Measurements from ENCODE around the gene CMTM6. TPM values are rescaled to one million over a fixed set of nuclear protein-coding genes. Genes with fewer than 3 reads are reported as not detected.

CMTM6 gene
- total RNA-seq, 1 donor from 2014 or later = 90.1 TPM

GRCh38 chr3:32448686-32449474 lies 53.8 kb downstream of the CMTM6 start:
- intact Hi-C loops (cut with micrococcal nuclease) = no loop called here
- ATAC-seq (ENCODE audit: low read depth) (no peak), DNase-seq (no peak)
- peaks cover 71% of the 10 kb centered on the region for H3K36me3 Mint-ChIP-seq (ENCODE audit: low read depth)
- TF ChIP-seq CTCF (IDR thresholded peaks at IDR 0.05) = no peak
- ChIA-PET POLR2A (interaction anchor here (0.5 to 1.1 kb wide), 3 partner anchors 9 to 1782 kb away, joined by 3 to 6 read pairs (median 3); no protein-coding TSS in a partner anchor), CTCF (interaction anchor here (0.6 to 3.9 kb wide), 3 partner anchors 19 to 73 kb away, joined by 3 to 12 read pairs (median 3); no protein-coding TSS in a partner anchor)
- H3K9me3 Mint-ChIP-seq = no peaks in the 10 kb centered on the region
- no peak overlapping the region for H3K4me3 Mint-ChIP-seq
- no peaks in the 10 kb centered on the region for H3K27me3 Mint-ChIP-seq
- peaks cover 57% of the 10 kb centered on the region for H3K4me1 Mint-ChIP-seq
- H3K27ac Mint-ChIP-seq = peak overlapping the region; percentile 9

GRCh38 chr3:32447865-32448400 lies 54.7 kb downstream of the CMTM6 start:
- intact Hi-C loops (cut with micrococcal nuclease) = no loop called here
- H3K36me3 Mint-ChIP-seq (ENCODE audit: low read depth) = peaks cover 70% of the 10 kb centered on the region
- H3K4me3 Mint-ChIP-seq = no peak overlapping the region
- ATAC-seq (ENCODE audit: low read depth) (no peak), DNase-seq (no peak)
- POLR2A ChIA-PET = no interaction called here
- no peak for TF ChIP-seq CTCF (IDR thresholded peaks at IDR 0.05)
- H3K9me3 Mint-ChIP-seq = no peaks in the 10 kb centered on the region
- peaks cover 66% of the 10 kb centered on the region for H3K4me1 Mint-ChIP-seq
- peak overlapping the region; percentile 3 for H3K27ac Mint-ChIP-seq
- no peaks in the 10 kb centered on the region for H3K27me3 Mint-ChIP-seq
- CTCF ChIA-PET = interaction anchor here (1.1 kb wide), 1 partner anchor 72 kb away, joined by 3 read pairs; no protein-coding TSS in a partner anchor

- CTCF ChIA-PET = no interaction called here
- Mint-ChIP-seq H3K27ac (peak overlapping the region; percentile 82), H3K36me3 (ENCODE audit: low read depth) (peaks cover 50% of the 10 kb centered on the region), H3K9me3 (no peaks in the 10 kb centered on the region), H3K4me3 (peak overlapping the region; percentile 53), H3K4me1 (peaks cover 88% of the 10 kb centered on the region), H3K27me3 (no peaks in the 10 kb centered on the region)
- ATAC-seq (ENCODE audit: low read depth) = no peak
- no peak for DNase-seq
- intact Hi-C loops (cut with micrococcal nuclease) = no loop called here
- no peak for TF ChIP-seq CTCF (IDR thresholded peaks at IDR 0.05)
- POLR2A ChIA-PET = interaction anchor here (0.7 to 1.8 kb wide), 2 partner anchors 13 to 17 kb away, joined by 3 to 5 read pairs; no protein-coding TSS in a partner anchor
Observed at GRCh38 chr3:32443478-32443877, 59.2 kb downstream of the CMTM6 start.

- Mint-ChIP-seq H3K4me3 (no peak overlapping the region), H3K9me3 (no peaks in the 10 kb centered on the region), H3K27me3 (no peaks in the 10 kb centered on the region), H3K4me1 (peaks cover 92% of the 10 kb centered on the region), H3K36me3 (ENCODE audit: low read depth) (peaks cover 43% of the 10 kb centered on the region), H3K27ac (peak overlapping the region; percentile 82)
- no peak for ATAC-seq (ENCODE audit: low read depth)
- ChIA-PET CTCF (interaction anchor here (8.6 kb wide), 1 partner anchor 26 kb away, joined by 65 read pairs; no protein-coding TSS in a partner anchor), POLR2A (interaction anchor here (0.6 to 8.5 kb wide), 5 partner anchors 9 to 25 kb away, joined by 3 to 272 read pairs (median 5); no protein-coding TSS in a partner anchor)
- intact Hi-C loops (cut with micrococcal nuclease) = no loop called here
- no peak for DNase-seq
- TF ChIP-seq CTCF (IDR thresholded peaks at IDR 0.05) = no peak
Observed at GRCh38 chr3:32442766-32443165, 59.9 kb downstream of the CMTM6 start.

All from activated B cell treated with CpG ODN at 0.5 μM for 24 hours (primary cell).